Testis (tissue), 2 donors: ENCODE results near the gene GPR180.

Experiments
- CTCF ChIP-seq, 3 experiments: fragments of 450-650 bp in 2 of 3; fragments of 200-600 bp in 1 of 3; sonication (generic) in 1 of 3; IDR thresholded peaks; one replicate each; pipeline ENCODE4 v1.5.1; 2016 to 2019; ENCODE audit warnings: antibody characterized with exemption in 3 of 3, mild to moderate bottlenecking in 2 of 3, moderate library complexity in 1 of 3
- POLR2A ChIP-seq: fragments of 450-650 bp; IDR thresholded peaks from one replicate; pipeline ENCODE4 v1.6.1; 2017; ENCODE audit warnings: antibody characterized with exemption, mild to moderate bottlenecking, moderate library complexity

GRCh38 chr13:94590744-94591143 lies 10.9 kb upstream of the GPR180 start:
- no peak for TF ChIP-seq CTCF (IDR thresholded peaks at IDR 0.05)
- no peak for TF ChIP-seq POLR2A
